ENCODE results near the gene RALGPS1.

Gene RALGPS1

GRCh38 chr9:127066851-127067136 lies 152.2 kb downstream of the RALGPS1 start:
- no peak for TF ChIP-seq CTCF (IDR thresholded peaks at IDR 0.05; ENCODE audit: extremely low read depth, insufficient read depth, missing control alignments)
- in situ Hi-C loops (cut with MboI; ENCODE audit: low pct_unique_long_range_greater_than_20kb, low sequenced_read_pairs, unreplicated experiment): no loop called here
- DNase-seq (ENCODE audit: low spot score): no peak

- TF ChIP-seq CTCF (IDR thresholded peaks at IDR 0.05; ENCODE audit: extremely low read depth, insufficient read depth, missing control alignments): no peak
- in situ Hi-C loops (cut with MboI; ENCODE audit: low pct_unique_long_range_greater_than_20kb, low sequenced_read_pairs, unreplicated experiment): no loop called here
- DNase-seq (ENCODE audit: low spot score): no peak
Measured at GRCh38 chr9:127067603-127068220, 153.1 kb downstream of the RALGPS1 start.

GRCh38 chr9:127074561-127075548 lies 160.3 kb downstream of the RALGPS1 start:
- in situ Hi-C loops (cut with MboI; ENCODE audit: low pct_unique_long_range_greater_than_20kb, low sequenced_read_pairs, unreplicated experiment): no loop called here
- DNase-seq (ENCODE audit: low spot score): no peak
- TF ChIP-seq CTCF (IDR thresholded peaks at IDR 0.05; ENCODE audit: extremely low read depth, insufficient read depth, missing control alignments): no peak

GRCh38 chr9:127075624-127076372 lies 161.2 kb downstream of the RALGPS1 start:
- DNase-seq (ENCODE audit: low spot score): no peak
- no peak for TF ChIP-seq CTCF (IDR thresholded peaks at IDR 0.05; ENCODE audit: extremely low read depth, insufficient read depth, missing control alignments)
- in situ Hi-C loops (cut with MboI; ENCODE audit: low pct_unique_long_range_greater_than_20kb, low sequenced_read_pairs, unreplicated experiment): no loop called here

- in situ Hi-C loops (cut with MboI; ENCODE audit: low pct_unique_long_range_greater_than_20kb, low sequenced_read_pairs, unreplicated experiment): no loop called here
- no peak for DNase-seq (ENCODE audit: low spot score)
- no peak for TF ChIP-seq CTCF (IDR thresholded peaks at IDR 0.05; ENCODE audit: extremely low read depth, insufficient read depth, missing control alignments)
Measured at GRCh38 chr9:127076860-127077643, 162.5 kb downstream of the RALGPS1 start.

GRCh38 chr9:127077644-127077946 lies 163.0 kb downstream of the RALGPS1 start:
- in situ Hi-C loops (cut with MboI; ENCODE audit: low pct_unique_long_range_greater_than_20kb, low sequenced_read_pairs, unreplicated experiment): no loop called here
- no peak for DNase-seq (ENCODE audit: low spot score)
- TF ChIP-seq CTCF (IDR thresholded peaks at IDR 0.05; ENCODE audit: extremely low read depth, insufficient read depth, missing control alignments): no peak
